GM23338 (cell line): ENCODE results near the gene KRTAP5-4. TPM values are rescaled to one million over a fixed set of nuclear protein-coding genes. Genes with fewer than 3 reads are reported as not detected.

Source experiments
- ATAC-seq: fragments of 200-7000 bp; cut with Tn5 transposase; 3 replicates; pipeline ENCODE4 v1.9.1; 2020
- DNase-seq: peaks from one replicate; pipeline ENCODE4 v3.0.0-alpha.2; 2015; ENCODE audit warnings: low spot score
- H2AFZ ChIP-seq: fragments of 200-600 bp; sonication (generic); 2 replicates; pipeline ENCODE4 v1.8.0; 2016; ENCODE audit warnings: antibody characterized with exemption, mild to moderate bottlenecking, moderate library complexity
- H3F3A ChIP-seq: fragments of 200-600 bp; sonication (generic); replicated peaks from 2 replicates; pipeline ENCODE4 v1.8.0; 2017; ENCODE audit warnings: antibody characterized with exemption, mixed run types, low read depth
- H3K27ac ChIP-seq: fragments of 200-600 bp; sonication (generic); 2 replicates; pipeline ENCODE4 v1.6.1; 2016; ENCODE audit warnings: low read depth
- H3K27me3 ChIP-seq: fragments of 200-600 bp; sonication (generic); 2 replicates; pipeline ENCODE4 v1.8.0; 2016; ENCODE audit warnings: mild to moderate bottlenecking, mixed run types, moderate library complexity; ENCODE audit not compliant: insufficient read depth
- H3K36me3 ChIP-seq: fragments of 200-600 bp; sonication (generic); 2 replicates; pipeline ENCODE4 v1.8.0; 2016; ENCODE audit warnings: mild to moderate bottlenecking; ENCODE audit not compliant: insufficient read depth
- H3K4me1 ChIP-seq: fragments of 200-600 bp; sonication (generic); 2 replicates; pipeline ENCODE4 v1.8.0; 2016; ENCODE audit warnings: mild to moderate bottlenecking, moderate library complexity; ENCODE audit not compliant: insufficient read depth
- H3K4me2 ChIP-seq: fragments of 200-600 bp; sonication (generic); 2 replicates; pipeline ENCODE4 v1.7.1; 2017; ENCODE audit warnings: mixed run types
- H3K4me3 ChIP-seq: fragments of 200-600 bp; sonication (generic); 2 replicates; pipeline ENCODE4 v1.6.1; 2016; ENCODE audit warnings: mixed run types
- H3K79me2 ChIP-seq: fragments of 200-600 bp; sonication (generic); replicated peaks from 2 replicates; pipeline ENCODE4 v1.8.0; 2017; ENCODE audit warnings: mild to moderate bottlenecking; ENCODE audit not compliant: insufficient read depth
- H3K9me2 ChIP-seq: fragments of 200-600 bp; sonication (generic); 2 replicates; pipeline ENCODE4 v1.8.0; 2017; ENCODE audit not compliant: insufficient read depth
- H4K20me1 ChIP-seq: fragments of 200-600 bp; sonication (generic); replicated peaks from 2 replicates; pipeline ENCODE4 v1.8.0; 2017; ENCODE audit warnings: mild to moderate bottlenecking; ENCODE audit not compliant: insufficient read depth
- H3K27ac Mint-ChIP-seq: 2 replicates; pipeline ENCODE4 v1.8.0; 2020; ENCODE audit warnings: inconsistent platforms, mild to moderate bottlenecking, moderate library complexity, mixed read lengths
- H3K27me3 Mint-ChIP-seq: 3 replicates; pipeline ENCODE4 v1.8.0; 2022; ENCODE audit warnings: low read depth, mild to moderate bottlenecking, moderate library complexity, mixed read lengths, inconsistent platforms; ENCODE audit not compliant: insufficient read depth, poor library complexity
- H3K36me3 Mint-ChIP-seq: 3 replicates; pipeline ENCODE4 v1.8.0; 2021; ENCODE audit warnings: low read depth, mild to moderate bottlenecking, inconsistent platforms, moderate library complexity, mixed read lengths
- H3K4me1 Mint-ChIP-seq: 3 replicates; pipeline ENCODE4 v1.8.0; 2020; ENCODE audit warnings: mild to moderate bottlenecking, inconsistent platforms, mixed read lengths
- H3K4me3 Mint-ChIP-seq: 3 replicates; pipeline ENCODE4 v1.8.0; 2021; ENCODE audit warnings: moderate library complexity, mild to moderate bottlenecking, inconsistent platforms, mixed read lengths
- H3K9me3 Mint-ChIP-seq: 3 replicates; pipeline ENCODE4 v1.8.0; 2020; ENCODE audit warnings: moderate library complexity, mild to moderate bottlenecking, inconsistent platforms, mixed read lengths
- REST ChIP-seq: IDR thresholded peaks from one replicate; pipeline ENCODE4 v1.6.1; 2018; ENCODE audit warnings: antibody characterized with exemption; ENCODE audit not compliant: unreplicated experiment
- STAT1 ChIP-seq: IDR thresholded peaks from one replicate; pipeline ENCODE4 v1.6.1; 2016; ENCODE audit warnings: antibody characterized with exemption; ENCODE audit not compliant: unreplicated experiment
- ZNF114 ChIP-seq: fragments of 250-450 bp; sonication (Bioruptor Pico); IDR thresholded peaks from 2 replicates; pipeline ENCODE4 v1.5.0; 2020; ENCODE audit warnings: mild to moderate bottlenecking, moderate library complexity
- ZNF462 ChIP-seq: fragments of 250-450 bp; sonication (Bioruptor Pico); IDR thresholded peaks from 2 replicates; pipeline ENCODE4 v1.5.0; 2020; ENCODE audit warnings: mild to moderate bottlenecking, moderate library complexity
- polyA plus RNA-seq: library from polyadenylated mRNA; unstranded; fragments of >200 nt; fragmentation: Nextera tagmentation; extraction: Ambion mirVana; gene quantifications from 2 replicates; pipeline ENCODE4 v1.2.1, GENCODE V29; 2016
- total RNA-seq: library from RNA; depleted of rRNA; stranded (reverse); fragments of >200 nt; shearing (Covaris generic); gene quantifications from 2 replicates; pipeline ENCODE4 v1.2.3, GENCODE V29; 2014

The KRTAP5-4 gene
- total and polyA plus RNA-seq, 2 experiments from 2014 or later: not detected

GRCh38 chr11:1638344-1638743 is 16.4 kb upstream of the KRTAP5-4 start:
- Histone ChIP-seq H3K79me2 (no peaks in the 10 kb centered on the region), H3K4me1 (no peaks in the 10 kb centered on the region), H3K27ac (no peak overlapping the region), H3K36me3 (no peaks in the 10 kb centered on the region), H3K4me2 (no peak overlapping the region), H3F3A (no peaks in the 10 kb centered on the region), H4K20me1 (no peaks in the 10 kb centered on the region), H3K27me3 (no peaks in the 10 kb centered on the region), H3K9me2 (no peaks in the 10 kb centered on the region), H3K4me3 (no peak overlapping the region), H2AFZ (no peak overlapping the region)
- Mint-ChIP-seq H3K36me3 (no peaks in the 10 kb centered on the region), H3K27ac (no peak overlapping the region), H3K4me1 (peaks cover 5% of the 10 kb centered on the region; the same call in 2 of the 3 replicates), H3K4me3 (no peak overlapping the region), H3K27me3 (peaks cover 13% of the 10 kb centered on the region), H3K9me3 (no peaks in the 10 kb centered on the region)
- TF ChIP-seq ZNF462 (CRISPR knock-in tag): no peak
- no peak for TF ChIP-seq ZNF114
- TF ChIP-seq STAT1: no peak
- no peak for TF ChIP-seq REST
- DNase-seq: no peak
- no peak for ATAC-seq
